ENCODE data around the gene TNNC2. TPM values are rescaled to one million over a fixed set of nuclear protein-coding genes. Genes with fewer than 3 reads are reported as not detected.
A peak's percentile ranks its signal among the peaks of the same experiment; 100 is the strongest.

Gene TNNC2
- total and polyA plus RNA-seq, 2 of the 8 experiments (the other 6 are each of a cell fraction or from before 2014, with no cell fraction given) = 5.7 to 7.6 TPM

GRCh38 chr20:45833883-45834796 lies 7.0 kb upstream of the TNNC2 start:
- H3K4me1 ChIP-seq (replicated peaks in 1 of 4; ENCODE audit: control insufficient read depth in 3 of 4, insufficient read depth in 4 of 4, low read length in 3 of 4) = peaks cover 0 to 17% (median 8%) of the 10 kb centered on the region in 4 experiments; a peak in 6 of 7 replicates
- peak; percentile 59 to 93 for DNase-seq (ENCODE audit: low read depth in 1 of 2, low spot score in 2 of 2)
- H3K79me1 ChIP-seq (ENCODE audit: low read depth, low read length) = peaks cover 9% of the 10 kb centered on the region
- no peak overlapping the region for H3K14ac ChIP-seq (ENCODE audit: insufficient read length)
- H3K36me3 ChIP-seq (ENCODE audit: control insufficient read depth in 2 of 4, insufficient read depth in 4 of 4, low read length in 3 of 4) = peaks cover 0 to 5% (median 0%) of the 10 kb centered on the region in 4 experiments; a peak in 1 of 8 replicates
- H3K4ac ChIP-seq (replicated peaks; ENCODE audit: insufficient read length, low read depth, low read length) = peak overlapping the region; percentile 87
- peak overlapping the region; percentile 88 for H3K18ac ChIP-seq (ENCODE audit: extremely low read depth, low read length)
- no peaks in the 10 kb centered on the region for H3K9me3 ChIP-seq (ENCODE audit: insufficient read depth in 2 of 2, low read depth in 1 of 2, low read length in 1 of 2)
- H4K20me1 ChIP-seq (replicated peaks in 1 of 2; ENCODE audit: control insufficient read depth in 1 of 2, insufficient read depth in 2 of 2, low read length in 2 of 2) = peaks cover 0 to 4% of the 10 kb centered on the region in 2 experiments
- CTCF ChIA-PET (ENCODE audit: partially characterized antibody) = interaction anchor here (0.6 to 2.1 kb wide), 8 partner anchors 10 to 1451 kb away, joined by 3 to 5 read pairs (median 3); no protein-coding TSS in a partner anchor
- no peak overlapping the region for H2BK15ac ChIP-seq (ENCODE audit: low read length)
- H2BK12ac ChIP-seq (ENCODE audit: low read depth, low read length) = no peak overlapping the region
- peak overlapping the region; percentile 73; the same call in 1 of the 2 replicates for H3K27ac ChIP-seq (ENCODE audit: low read depth, low read length)
- POLR2A ChIA-PET (ENCODE audit: partially characterized antibody) = interaction anchor here (0.6 to 13.8 kb wide), 18 partner anchors 9 to 138 kb away, joined by 3 to 178 read pairs (median 4); partner anchors contain the start of genes ACOT8, PCIF1, UBE2C and ZNF335
- no peak overlapping the region for H2AFZ ChIP-seq (ENCODE audit: low read length)
- H3K79me2 ChIP-seq (ENCODE audit: control insufficient read depth in 1 of 2, insufficient read depth in 2 of 2, low read length in 2 of 2) = peaks cover 0 to 11% of the 10 kb centered on the region in 2 experiments; a peak in 1 of 4 replicates
- H3K4me2 ChIP-seq (ENCODE audit: insufficient read depth in 1 of 2, low read depth in 2 of 2, low read length in 2 of 2) = peak overlapping the region; percentile 87 to 88
- peaks cover 8% of the 10 kb centered on the region; the same call in 1 of the 2 replicates for H3K23me2 ChIP-seq (ENCODE audit: low read depth, low read length)
- no peak for FAIRE-seq
- no peaks in the 10 kb centered on the region for H3K27me3 ChIP-seq (replicated peaks in 1 of 4; ENCODE audit: control insufficient read depth in 3 of 4, extremely low read depth in 1 of 4, insufficient read depth in 3 of 4, low read length in 3 of 4)
- no peak overlapping the region for H2AK5ac ChIP-seq (ENCODE audit: low read depth, low read length)
- peak overlapping the region; percentile 15 to 67 (median 54); a peak in 6 of 7 replicates for H3K9ac ChIP-seq (replicated peaks in 1 of 4; ENCODE audit: extremely low read depth in 1 of 4, low read depth in 3 of 4, low read length in 3 of 4)
- H4K8ac ChIP-seq (ENCODE audit: extremely low read depth, insufficient read depth, low read length) = peak overlapping the region; percentile 90
- WGBS, 2 experiments (ENCODE audit: extremely low coverage in 1 of 2, insufficient coverage in 1 of 2, insufficient read length in 1 of 2, insufficient replicate concordance in 2 of 2, low coverage in 1 of 2, low lambda C conversion rate in 2 of 2, missing lambda C conversion rate in 1 of 2) = 8% methylated on average over 55 of the region's 71 CpGs; no CpG with 5 or more reads in 1 of the 2 experiments
- H2BK5ac ChIP-seq (ENCODE audit: low read depth, low read length) = peak overlapping the region; percentile 83; the same call in 1 of the 2 replicates
- H4K5ac ChIP-seq (ENCODE audit: insufficient read length, low read depth, low read length) = peak overlapping the region; percentile 93
- no peak overlapping the region for H2BK120ac ChIP-seq (replicated peaks; ENCODE audit: low read depth, low read length)
- H3K23ac ChIP-seq (ENCODE audit: insufficient read length) = no peak overlapping the region
- H3K4me3 ChIP-seq (ENCODE audit: extremely low read depth in 1 of 4, insufficient read depth in 2 of 4, low read depth in 3 of 4, low read length in 4 of 4) = peak overlapping the region; percentile 61 to 77 (median 74)
- peak overlapping the region; percentile 54 for H3K56ac ChIP-seq (replicated peaks; ENCODE audit: insufficient read length, low read depth, low read length)
- H4K91ac ChIP-seq (replicated peaks; ENCODE audit: insufficient read length, low read length) = peak overlapping the region; percentile 75
- H2BK20ac ChIP-seq (ENCODE audit: low read length) = no peak overlapping the region
- TF ChIP-seq TAF1 (IDR thresholded peaks at IDR 0.05; ENCODE audit: low read depth, low read length) (no peak; the same call in 1 of the 2 replicates), CBX5 (IDR thresholded peaks at IDR 0.05; ENCODE audit: low read depth, low read length) (no peak), E2F6 (IDR thresholded peaks at IDR 0.05) (peak; percentile 83), JUN (IDR thresholded peaks at IDR 0.05; ENCODE audit: low read depth, low read length) (no peak), POLR2A (IDR thresholded peaks at IDR 0.05; ENCODE audit: control extremely low read depth in 1 of 2, low read depth in 2 of 2, low read length in 2 of 2) (peak in 1 of 2 experiments; percentile 74; a peak in 2 of 3 replicates), EGR1 (IDR thresholded peaks at IDR 0.05; ENCODE audit: borderline replicate concordance, low read depth, low read length) (0 out of 2 replicates have a peak, but pooled peaks have one; percentile 6), GABPA (IDR thresholded peaks at IDR 0.05; ENCODE audit: borderline replicate concordance, insufficient read depth, low read length) (0 out of 2 replicates have a peak, but pooled peaks have one; percentile 3), MAX (IDR thresholded peaks at IDR 0.05) (0 out of 2 replicates have a peak, but pooled peaks have one; percentile 21), KDM4A (IDR thresholded peaks at IDR 0.05; ENCODE audit: low read depth, low read length, severe bottlenecking) (peak; percentile 74)

Data from H1 (cell line).